Measurements from ENCODE around the gene SRMS.

The SRMS gene, protein sequence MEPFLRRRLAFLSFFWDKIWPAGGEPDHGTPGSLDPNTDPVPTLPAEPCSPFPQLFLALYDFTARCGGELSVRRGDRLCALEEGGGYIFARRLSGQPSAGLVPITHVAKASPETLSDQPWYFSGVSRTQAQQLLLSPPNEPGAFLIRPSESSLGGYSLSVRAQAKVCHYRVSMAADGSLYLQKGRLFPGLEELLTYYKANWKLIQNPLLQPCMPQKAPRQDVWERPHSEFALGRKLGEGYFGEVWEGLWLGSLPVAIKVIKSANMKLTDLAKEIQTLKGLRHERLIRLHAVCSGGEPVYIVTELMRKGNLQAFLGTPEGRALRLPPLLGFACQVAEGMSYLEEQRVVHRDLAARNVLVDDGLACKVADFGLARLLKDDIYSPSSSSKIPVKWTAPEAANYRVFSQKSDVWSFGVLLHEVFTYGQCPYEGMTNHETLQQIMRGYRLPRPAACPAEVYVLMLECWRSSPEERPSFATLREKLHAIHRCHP

DNA sequence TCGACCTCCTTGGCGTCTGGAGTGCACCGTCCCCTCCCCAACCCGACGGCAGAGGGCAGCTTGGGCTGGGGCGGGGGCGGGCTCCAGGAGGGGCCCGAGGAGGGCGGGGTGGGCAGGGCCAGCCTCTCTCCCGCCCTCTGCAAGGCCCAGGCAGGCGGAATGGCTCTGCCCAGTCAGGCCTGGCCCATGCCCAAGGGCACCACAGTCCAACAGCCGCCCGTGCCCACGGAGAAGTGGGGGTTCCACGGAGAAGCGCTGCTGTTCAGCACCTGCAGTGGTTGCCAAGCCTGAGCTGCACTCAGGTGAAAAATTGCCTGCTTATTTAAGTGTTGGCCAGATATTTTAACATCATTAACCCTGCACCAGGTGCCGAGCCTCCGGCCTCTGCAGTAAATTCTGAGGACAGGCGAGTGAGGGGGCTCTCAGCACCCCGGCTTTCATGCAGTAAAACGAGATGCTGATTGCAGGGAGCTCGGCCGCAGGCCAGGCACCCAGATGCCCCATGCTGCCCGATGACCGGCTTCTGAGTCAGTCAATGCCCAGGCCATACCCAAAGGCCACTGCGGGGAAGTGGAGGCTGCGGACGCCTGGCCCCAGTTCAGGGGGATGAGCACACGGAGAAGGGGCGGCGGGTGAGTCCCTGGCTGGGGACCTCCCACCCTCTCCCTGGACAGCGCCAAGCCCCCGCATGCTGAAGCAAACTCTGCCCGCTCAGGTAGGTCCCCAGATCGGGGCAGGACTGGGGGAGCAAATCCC, at the start of gene SRMS:
Gene SRMS (minus strand): TSS at position 25 of the 756 bp plus-strand sequence. CDS start 286 bp downstream, outside the sequence.
- no peak for DNase-seq (ENCODE audit: low read depth, low spot score)

GRCh38 chr20:63596423-63596822, 48.9 kb upstream of the SRMS start:
- no peak for DNase-seq (ENCODE audit: low read depth, low spot score)

DNA sequence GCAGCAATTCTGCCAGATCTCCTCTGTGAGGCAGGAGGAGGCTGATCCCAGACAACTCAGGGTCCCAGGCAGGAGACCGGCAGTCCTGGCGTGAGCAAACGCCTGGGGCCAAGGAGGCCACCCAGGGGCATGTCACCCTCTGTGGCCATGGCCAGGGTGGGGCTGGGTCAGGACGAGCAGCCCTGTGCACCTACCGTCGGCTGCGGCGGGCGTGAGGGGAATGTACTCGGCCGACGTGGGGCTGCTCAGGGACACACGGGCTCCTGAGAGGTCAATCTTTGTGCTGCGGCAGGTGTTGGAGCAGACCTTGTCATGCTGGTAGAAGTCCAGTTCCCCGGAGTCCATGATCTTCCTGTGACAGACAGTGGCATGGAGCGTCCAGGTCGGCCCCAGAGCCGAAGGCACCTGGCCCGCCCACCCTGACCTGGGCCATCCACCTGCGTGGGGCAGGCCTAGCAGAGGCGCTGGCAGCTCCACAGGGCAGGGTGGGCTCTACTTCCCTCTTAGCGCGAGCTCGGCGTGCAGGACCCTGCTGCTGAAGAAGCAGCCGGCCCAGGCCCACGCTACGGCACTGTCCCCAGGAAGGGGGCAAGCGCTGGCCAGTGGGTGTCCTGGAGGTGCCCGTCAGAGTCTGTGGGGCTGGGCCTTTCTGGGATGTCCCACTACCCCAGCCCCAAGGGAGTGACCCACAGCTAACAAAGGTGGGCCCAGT, 48.0 kb upstream of the SRMS start:
- no peak for DNase-seq (ENCODE audit: low read depth, low spot score)

DNA sequence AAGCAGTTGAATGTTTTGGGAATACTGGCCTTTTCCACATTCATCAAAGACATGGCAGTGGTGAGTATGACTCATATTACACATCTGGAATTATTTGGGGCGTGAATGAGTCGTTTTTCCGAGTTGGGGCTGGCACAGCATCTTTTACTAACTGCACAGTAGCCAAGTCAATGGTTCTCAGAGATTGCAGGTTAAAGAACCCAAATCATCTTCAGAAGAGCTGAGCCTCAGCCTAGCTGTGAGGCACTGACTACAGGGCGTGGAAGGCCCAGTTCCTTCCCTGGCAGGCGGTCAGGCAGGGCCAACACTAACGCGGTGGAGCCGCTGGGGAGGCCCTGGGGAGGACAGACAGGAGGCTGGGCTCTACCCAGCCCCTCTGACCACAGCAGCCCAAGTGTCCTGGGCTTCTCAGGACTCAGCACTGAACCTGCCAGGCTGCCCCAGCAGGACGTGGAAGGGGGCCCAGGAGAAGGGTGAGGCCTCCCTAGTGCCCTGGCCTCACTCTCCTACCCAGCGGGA, 46.6 kb upstream of the SRMS start:
- DNase-seq (ENCODE audit: low read depth, low spot score), result no peak

- no peak for DNase-seq (ENCODE audit: low read depth, low spot score)
These were observed 45.1 kb upstream of the SRMS start for GRCh38 chr20:63592661-63593060.

GRCh38 chr20:63591786-63592355, 44.3 kb upstream of the SRMS start:
- no peak for DNase-seq (ENCODE audit: low read depth, low spot score)

DNA sequence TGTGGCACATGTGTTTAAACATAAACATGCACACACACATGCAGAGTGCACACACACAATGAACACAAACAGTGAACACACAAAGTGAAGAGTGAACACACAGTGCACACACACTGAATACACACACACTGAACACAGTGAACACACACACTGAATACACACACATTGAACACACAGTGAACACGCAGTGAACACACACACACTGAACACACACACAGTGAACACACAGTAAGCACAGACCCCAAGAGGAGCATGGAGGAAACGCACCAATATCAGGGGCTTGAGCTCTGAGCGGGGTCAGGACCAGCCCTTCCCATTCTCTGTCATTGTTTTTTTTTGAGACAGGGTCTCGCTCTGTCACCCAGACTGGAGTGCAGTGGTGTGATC, 43.6 kb upstream of the SRMS start:
- no peak for DNase-seq (ENCODE audit: low read depth, low spot score)

GRCh38 chr20:63590218-63591146, 42.9 kb upstream of the SRMS start:
- DNase-seq (ENCODE audit: low read depth, low spot score), result no peak

DNA sequence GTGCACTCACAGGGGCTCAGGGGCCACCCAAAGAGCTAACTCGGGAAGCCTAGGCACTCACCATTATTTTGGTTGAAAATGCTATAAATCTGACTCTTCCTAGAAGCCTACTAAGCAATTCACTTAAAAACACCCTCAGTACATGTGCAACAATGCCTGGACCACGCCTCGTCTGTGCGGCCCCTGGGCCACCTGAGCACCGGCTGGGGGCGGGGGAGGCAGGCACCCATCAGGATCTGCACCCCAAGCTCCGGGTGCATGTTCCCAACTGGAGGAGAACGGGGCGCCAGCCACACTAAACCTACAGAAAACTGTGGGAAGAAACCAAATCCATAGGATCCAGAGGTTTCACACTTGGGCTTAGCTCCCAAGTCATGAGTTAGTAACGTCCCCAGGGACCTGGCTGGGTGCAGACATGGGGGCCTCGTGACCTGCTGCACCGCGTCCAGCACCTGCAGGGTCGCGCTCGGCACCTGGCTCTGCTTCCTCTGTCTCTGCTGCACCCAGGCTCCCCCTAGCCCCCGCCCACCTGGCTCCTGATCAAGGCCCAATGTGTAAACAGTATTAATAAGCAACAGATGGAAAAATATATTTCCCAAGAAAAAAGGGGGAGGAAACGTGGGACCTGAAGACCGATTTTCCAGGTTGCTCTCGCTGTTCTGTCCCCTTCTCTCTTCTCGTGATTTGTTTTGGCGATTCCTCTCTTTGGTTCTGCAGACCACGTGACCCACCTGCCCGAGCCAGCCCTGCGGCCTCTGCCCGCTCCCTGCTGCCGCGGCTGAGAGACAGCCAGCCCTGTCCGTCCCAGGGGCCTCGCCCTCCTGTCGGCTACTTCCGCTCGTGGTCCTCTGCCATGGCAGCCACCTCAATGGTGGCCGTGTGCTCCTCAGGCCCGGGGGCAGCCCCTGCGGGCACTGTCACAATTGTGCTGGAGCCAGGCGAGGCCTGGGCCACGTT, 42.0 kb upstream of the SRMS start:
- DNase-seq (ENCODE audit: low read depth, low spot score), result no peak

GRCh38 chr20:63588641-63589041, 41.1 kb upstream of the SRMS start:
- DNase-seq (ENCODE audit: low read depth, low spot score), result no peak

GRCh38 chr20:63587776-63588591, 40.4 kb upstream of the SRMS start:
- no peak for DNase-seq (ENCODE audit: low read depth, low spot score)

DNA sequence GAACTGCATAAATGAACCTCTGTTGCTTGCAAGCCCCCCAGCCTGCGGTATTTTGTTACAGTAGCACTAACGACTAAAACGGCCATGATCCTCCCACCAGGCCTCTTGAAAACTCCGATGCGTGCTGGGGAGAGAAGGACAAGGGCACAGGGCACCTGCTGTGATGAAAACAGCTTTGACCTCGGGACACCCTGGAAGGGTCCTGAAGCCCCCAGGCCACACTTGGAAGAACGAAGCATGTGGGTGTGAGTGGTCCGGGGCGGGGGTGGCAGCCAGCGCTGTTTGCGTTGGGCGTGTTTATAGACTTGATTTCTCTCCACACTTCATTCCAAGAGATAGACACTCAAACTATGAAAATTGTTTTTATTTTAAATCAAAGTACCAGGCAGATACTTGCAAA, 39.7 kb upstream of the SRMS start:
- no peak for DNase-seq (ENCODE audit: low read depth, low spot score)

DNA sequence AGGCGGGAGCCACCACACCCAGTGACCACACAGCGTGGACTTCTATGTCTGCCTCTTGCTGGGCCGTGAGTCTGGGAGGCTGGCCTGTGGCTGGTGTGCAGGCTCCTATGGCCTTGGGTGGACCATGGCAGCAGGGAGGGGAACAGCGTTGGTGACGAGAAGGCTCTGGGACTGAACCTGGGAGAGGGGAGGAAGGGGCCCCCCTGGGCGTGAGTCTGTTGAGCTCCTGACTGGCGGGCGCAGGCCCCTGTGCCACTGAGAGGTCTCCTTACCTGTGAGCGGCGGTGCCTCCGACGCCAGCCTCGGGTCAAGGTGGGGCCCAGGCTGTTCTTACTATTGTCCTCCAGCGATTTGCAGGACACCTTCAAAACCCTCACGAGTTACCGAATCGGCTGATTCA, 39.2 kb upstream of the SRMS start:
- DNase-seq (ENCODE audit: low read depth, low spot score), result no peak

DNA sequence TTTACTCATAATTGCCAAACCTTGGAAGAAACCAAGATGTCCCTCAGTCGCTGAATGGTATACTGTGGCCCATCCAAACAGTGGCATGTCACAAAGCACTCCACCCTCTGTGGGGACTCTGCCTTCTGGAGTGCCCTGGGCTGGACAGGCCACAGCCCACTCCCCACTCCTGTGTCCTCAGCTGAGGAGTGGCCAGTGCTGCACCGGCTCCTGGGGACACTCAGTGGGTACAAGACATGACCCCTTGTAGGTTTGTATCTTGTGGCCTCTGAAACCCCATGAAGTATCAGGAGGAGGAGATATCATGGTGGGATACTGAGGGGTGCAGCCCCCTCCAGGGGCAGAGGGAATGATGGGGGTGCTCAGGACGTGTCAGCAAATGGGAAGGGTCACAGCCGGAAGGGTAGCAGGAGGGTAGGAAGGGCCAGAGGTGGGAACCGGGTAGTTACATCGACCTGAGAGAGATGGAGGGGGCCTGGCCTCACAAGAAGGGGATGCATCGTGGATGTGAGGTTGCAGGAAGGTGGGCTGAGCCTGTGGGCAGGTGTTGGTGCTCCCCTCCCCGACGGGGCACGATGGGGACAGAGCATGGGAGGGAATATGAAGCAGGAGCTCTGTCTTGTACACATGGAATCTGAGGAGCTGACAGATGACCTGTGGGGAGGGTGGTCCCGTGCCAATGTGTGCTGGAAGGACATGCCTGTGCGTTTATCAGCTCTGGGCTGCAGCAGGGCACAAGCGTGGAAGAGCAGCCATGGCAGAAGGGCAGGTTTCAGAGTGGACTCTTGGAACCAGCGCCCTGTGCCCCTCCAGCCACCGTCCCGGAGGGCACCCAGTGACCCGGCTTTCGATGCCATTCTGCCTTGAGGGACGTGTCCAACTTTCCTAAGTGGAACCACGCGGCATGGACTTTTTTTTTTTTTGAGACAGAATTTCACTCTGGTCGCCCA, 38.3 kb upstream of the SRMS start:
- no peak for DNase-seq (ENCODE audit: low read depth, low spot score)

DNA sequence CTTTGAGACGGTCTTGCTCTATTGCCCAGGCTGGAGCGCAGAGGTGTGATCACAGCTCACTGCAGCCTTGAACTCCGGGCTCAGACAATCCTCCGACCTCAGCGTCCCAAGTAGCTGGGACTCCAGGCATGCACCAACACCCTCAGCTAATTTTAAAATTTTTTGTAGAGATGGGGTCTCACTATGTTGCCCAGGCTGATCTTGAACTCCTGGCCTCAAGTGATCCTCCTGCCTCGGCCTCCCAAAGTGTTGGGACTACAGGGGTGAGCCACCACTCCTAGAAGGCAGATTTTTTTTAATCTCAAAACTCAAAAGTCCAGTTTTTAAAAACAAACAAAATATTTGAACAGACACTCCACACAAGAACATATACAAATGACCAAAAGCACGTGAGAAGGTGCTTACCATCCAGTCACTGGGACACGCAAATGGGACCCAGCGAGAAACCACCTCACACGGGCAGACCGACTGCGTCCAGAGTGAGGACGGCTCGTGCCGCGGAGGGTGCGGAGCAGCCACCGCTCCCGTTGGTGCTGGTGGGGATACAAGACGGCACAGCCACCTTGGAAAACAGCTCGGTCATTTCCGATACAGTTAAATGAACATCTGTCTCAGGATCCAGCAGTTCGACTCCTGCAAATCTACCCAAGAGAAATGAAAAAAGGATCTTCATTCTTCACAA, 35.0 kb upstream of the SRMS start:
- DNase-seq (ENCODE audit: low read depth, low spot score), result no peak

GRCh38 chr20:63580796-63581461, 33.4 kb upstream of the SRMS start:
- DNase-seq (ENCODE audit: low read depth, low spot score), result no peak

Data from smooth muscle cell of the brain vasculature (primary cell).